GM23338 (cell line): ENCODE measurements around the gene CD2AP. TPM values are rescaled to one million over a fixed set of nuclear protein-coding genes. Genes with fewer than 3 reads are reported as not detected.

Source experiments
- ATAC-seq: fragments of 200-7000 bp; cut with Tn5 transposase; 3 replicates; pipeline ENCODE4 v1.9.1; 2020
- DNase-seq: peaks from one replicate; pipeline ENCODE4 v3.0.0-alpha.2; 2015; ENCODE audit warnings: low spot score
- H2AFZ ChIP-seq: fragments of 200-600 bp; sonication (generic); 2 replicates; pipeline ENCODE4 v1.8.0; 2016; ENCODE audit warnings: antibody characterized with exemption, mild to moderate bottlenecking, moderate library complexity
- H3F3A ChIP-seq: fragments of 200-600 bp; sonication (generic); replicated peaks from 2 replicates; pipeline ENCODE4 v1.8.0; 2017; ENCODE audit warnings: antibody characterized with exemption, mixed run types, low read depth
- H3K27ac ChIP-seq: fragments of 200-600 bp; sonication (generic); 2 replicates; pipeline ENCODE4 v1.6.1; 2016; ENCODE audit warnings: low read depth
- H3K27me3 ChIP-seq: fragments of 200-600 bp; sonication (generic); 2 replicates; pipeline ENCODE4 v1.8.0; 2016; ENCODE audit warnings: mild to moderate bottlenecking, mixed run types, moderate library complexity; ENCODE audit not compliant: insufficient read depth
- H3K36me3 ChIP-seq: fragments of 200-600 bp; sonication (generic); 2 replicates; pipeline ENCODE4 v1.8.0; 2016; ENCODE audit warnings: mild to moderate bottlenecking; ENCODE audit not compliant: insufficient read depth
- H3K4me1 ChIP-seq: fragments of 200-600 bp; sonication (generic); 2 replicates; pipeline ENCODE4 v1.8.0; 2016; ENCODE audit warnings: mild to moderate bottlenecking, moderate library complexity; ENCODE audit not compliant: insufficient read depth
- H3K4me2 ChIP-seq: fragments of 200-600 bp; sonication (generic); 2 replicates; pipeline ENCODE4 v1.7.1; 2017; ENCODE audit warnings: mixed run types
- H3K4me3 ChIP-seq: fragments of 200-600 bp; sonication (generic); 2 replicates; pipeline ENCODE4 v1.6.1; 2016; ENCODE audit warnings: mixed run types
- H3K79me2 ChIP-seq: fragments of 200-600 bp; sonication (generic); replicated peaks from 2 replicates; pipeline ENCODE4 v1.8.0; 2017; ENCODE audit warnings: mild to moderate bottlenecking; ENCODE audit not compliant: insufficient read depth
- H3K9me2 ChIP-seq: fragments of 200-600 bp; sonication (generic); 2 replicates; pipeline ENCODE4 v1.8.0; 2017; ENCODE audit not compliant: insufficient read depth
- H4K20me1 ChIP-seq: fragments of 200-600 bp; sonication (generic); replicated peaks from 2 replicates; pipeline ENCODE4 v1.8.0; 2017; ENCODE audit warnings: mild to moderate bottlenecking; ENCODE audit not compliant: insufficient read depth
- H3K27ac Mint-ChIP-seq: 2 replicates; pipeline ENCODE4 v1.8.0; 2020; ENCODE audit warnings: inconsistent platforms, mild to moderate bottlenecking, moderate library complexity, mixed read lengths
- H3K27me3 Mint-ChIP-seq: 3 replicates; pipeline ENCODE4 v1.8.0; 2022; ENCODE audit warnings: low read depth, mild to moderate bottlenecking, moderate library complexity, mixed read lengths, inconsistent platforms; ENCODE audit not compliant: insufficient read depth, poor library complexity
- H3K36me3 Mint-ChIP-seq: 3 replicates; pipeline ENCODE4 v1.8.0; 2021; ENCODE audit warnings: low read depth, mild to moderate bottlenecking, inconsistent platforms, moderate library complexity, mixed read lengths
- H3K4me1 Mint-ChIP-seq: 3 replicates; pipeline ENCODE4 v1.8.0; 2020; ENCODE audit warnings: mild to moderate bottlenecking, inconsistent platforms, mixed read lengths
- H3K4me3 Mint-ChIP-seq: 3 replicates; pipeline ENCODE4 v1.8.0; 2021; ENCODE audit warnings: moderate library complexity, mild to moderate bottlenecking, inconsistent platforms, mixed read lengths
- H3K9me3 Mint-ChIP-seq: 3 replicates; pipeline ENCODE4 v1.8.0; 2020; ENCODE audit warnings: moderate library complexity, mild to moderate bottlenecking, inconsistent platforms, mixed read lengths
- CREB1 ChIP-seq: fragments of 250-450 bp; sonication (Bioruptor Pico); IDR thresholded peaks from 2 replicates; pipeline ENCODE4 v1.5.0; 2020; ENCODE audit warnings: low read depth, mild to moderate bottlenecking, moderate library complexity
- EZH2 ChIP-seq: fragments of 200-600 bp; sonication (generic); IDR thresholded peaks from one replicate; pipeline ENCODE4 v1.8.0; 2017; ENCODE audit warnings: antibody characterized with exemption, mild to moderate bottlenecking, low read depth; ENCODE audit not compliant: unreplicated experiment
- EZH2phosphoT487 ChIP-seq: fragments of 200-600 bp; sonication (generic); IDR thresholded peaks from one replicate; pipeline ENCODE4 v1.8.1; 2018; ENCODE audit warnings: antibody characterized with exemption; ENCODE audit not compliant: unreplicated experiment
- JUNB ChIP-seq: IDR thresholded peaks from one replicate; pipeline ENCODE4 v1.6.1; 2016; ENCODE audit warnings: antibody characterized with exemption; ENCODE audit not compliant: unreplicated experiment
- NANOG ChIP-seq: IDR thresholded peaks from 2 replicates; pipeline ENCODE4 v1.6.1; 2016; ENCODE audit warnings: antibody characterized with exemption, borderline replicate concordance
- POLR2AphosphoS5 ChIP-seq: IDR thresholded peaks from 2 replicates; pipeline ENCODE4 v1.6.1; 2016; ENCODE audit warnings: antibody characterized with exemption, low read depth
- STAT1 ChIP-seq: IDR thresholded peaks from one replicate; pipeline ENCODE4 v1.6.1; 2016; ENCODE audit warnings: antibody characterized with exemption; ENCODE audit not compliant: unreplicated experiment
- ZNF114 ChIP-seq: fragments of 250-450 bp; sonication (Bioruptor Pico); IDR thresholded peaks from 2 replicates; pipeline ENCODE4 v1.5.0; 2020; ENCODE audit warnings: mild to moderate bottlenecking, moderate library complexity
- ZNF331 ChIP-seq: fragments of 250-450 bp; sonication (Bioruptor Pico); IDR thresholded peaks from 2 replicates; pipeline ENCODE4 v1.5.0; 2020; ENCODE audit warnings: low read depth, mild to moderate bottlenecking, moderate library complexity
- polyA plus RNA-seq: library from polyadenylated mRNA; unstranded; fragments of >200 nt; fragmentation: Nextera tagmentation; extraction: Ambion mirVana; gene quantifications from 2 replicates; pipeline ENCODE4 v1.2.1, GENCODE V29; 2016
- total RNA-seq: library from RNA; depleted of rRNA; stranded (reverse); fragments of >200 nt; shearing (Covaris generic); gene quantifications from 2 replicates; pipeline ENCODE4 v1.2.3, GENCODE V29; 2014
- TF ChIP-seq, protein P1 (sequence below): IDR thresholded peaks from one replicate; pipeline ENCODE4 v1.6.1; 2018; ENCODE audit warnings: antibody characterized with exemption; ENCODE audit not compliant: unreplicated experiment
- TF ChIP-seq, protein P2 (sequence below), 2 experiments: fragments of 200-600 bp in 1 of 2; sonication (generic) in 1 of 2; conservative IDR thresholded peaks; 2 replicates each; pipeline versions ENCODE4 v1.5.1 to v1.6.1; 2016 to 2017; ENCODE audit warnings: antibody characterized with exemption in 2 of 2, low read depth in 2 of 2, mild to moderate bottlenecking in 2 of 2, moderate library complexity in 1 of 2
- TF ChIP-seq, protein P3 (sequence below): IDR thresholded peaks from 2 replicates; pipeline ENCODE4 v1.6.1; 2016; ENCODE audit warnings: antibody characterized with exemption
- TF ChIP-seq, protein P4 (sequence below): fragments of 250-450 bp; sonication (Bioruptor Pico); IDR thresholded peaks from 2 replicates; pipeline ENCODE4 v1.5.0; 2020; ENCODE audit warnings: mild to moderate bottlenecking, moderate library complexity

CD2AP gene
- total and polyA plus RNA-seq, 2 experiments from 2014 or later = 38.0 to 93.2 TPM

DNA sequence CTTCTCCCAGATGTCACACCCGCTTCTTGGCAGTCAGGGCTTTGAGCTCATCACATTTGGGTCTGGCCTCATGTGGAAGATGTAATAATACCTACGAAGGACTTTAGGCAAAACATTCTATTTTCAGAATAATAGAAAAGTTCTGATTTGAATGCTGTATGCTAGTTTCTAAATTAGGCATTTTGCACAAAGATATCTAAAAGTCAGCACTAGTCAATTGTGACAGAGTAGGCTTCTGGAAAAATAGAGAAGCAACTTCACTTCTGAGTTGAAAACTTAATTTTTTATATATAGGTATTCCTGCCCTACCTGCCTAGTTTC, 38.3 kb upstream of the CD2AP start:
- no peak overlapping the region for H3K4me2 ChIP-seq
- H3K27me3 ChIP-seq = no peaks in the 10 kb centered on the region; the same call in 1 of the 2 replicates
- no peaks in the 10 kb centered on the region for H3F3A ChIP-seq
- Mint-ChIP-seq H3K4me3 (no peak overlapping the region), H3K27me3 (no peaks in the 10 kb centered on the region), H3K36me3 (0 out of 3 replicates have a peak, but pooled peaks cover 7% of the 10 kb centered on the region), H3K9me3 (peaks cover 8% of the 10 kb centered on the region), H3K27ac (no peak overlapping the region), H3K4me1 (no peaks in the 10 kb centered on the region)
- H2AFZ ChIP-seq = no peak overlapping the region; the same call in 1 of the 2 replicates
- H3K4me1 ChIP-seq = no peaks in the 10 kb centered on the region
- DNase-seq (no peak), ATAC-seq (no peak)
- no peaks in the 10 kb centered on the region for H3K9me2 ChIP-seq
- H3K79me2 ChIP-seq = no peaks in the 10 kb centered on the region
- TF ChIP-seq ZNF114 (CRISPR knock-in tag) (no peak), CREB1 (no peak), EZH2 (no peak), JUNB (no peak), POLR2AphosphoS5 (no peak), EZH2phosphoT487 (no peak), ZNF331 (no peak), STAT1 (no peak), NANOG (no peak)
- TF ChIP-seq, protein P1, sequence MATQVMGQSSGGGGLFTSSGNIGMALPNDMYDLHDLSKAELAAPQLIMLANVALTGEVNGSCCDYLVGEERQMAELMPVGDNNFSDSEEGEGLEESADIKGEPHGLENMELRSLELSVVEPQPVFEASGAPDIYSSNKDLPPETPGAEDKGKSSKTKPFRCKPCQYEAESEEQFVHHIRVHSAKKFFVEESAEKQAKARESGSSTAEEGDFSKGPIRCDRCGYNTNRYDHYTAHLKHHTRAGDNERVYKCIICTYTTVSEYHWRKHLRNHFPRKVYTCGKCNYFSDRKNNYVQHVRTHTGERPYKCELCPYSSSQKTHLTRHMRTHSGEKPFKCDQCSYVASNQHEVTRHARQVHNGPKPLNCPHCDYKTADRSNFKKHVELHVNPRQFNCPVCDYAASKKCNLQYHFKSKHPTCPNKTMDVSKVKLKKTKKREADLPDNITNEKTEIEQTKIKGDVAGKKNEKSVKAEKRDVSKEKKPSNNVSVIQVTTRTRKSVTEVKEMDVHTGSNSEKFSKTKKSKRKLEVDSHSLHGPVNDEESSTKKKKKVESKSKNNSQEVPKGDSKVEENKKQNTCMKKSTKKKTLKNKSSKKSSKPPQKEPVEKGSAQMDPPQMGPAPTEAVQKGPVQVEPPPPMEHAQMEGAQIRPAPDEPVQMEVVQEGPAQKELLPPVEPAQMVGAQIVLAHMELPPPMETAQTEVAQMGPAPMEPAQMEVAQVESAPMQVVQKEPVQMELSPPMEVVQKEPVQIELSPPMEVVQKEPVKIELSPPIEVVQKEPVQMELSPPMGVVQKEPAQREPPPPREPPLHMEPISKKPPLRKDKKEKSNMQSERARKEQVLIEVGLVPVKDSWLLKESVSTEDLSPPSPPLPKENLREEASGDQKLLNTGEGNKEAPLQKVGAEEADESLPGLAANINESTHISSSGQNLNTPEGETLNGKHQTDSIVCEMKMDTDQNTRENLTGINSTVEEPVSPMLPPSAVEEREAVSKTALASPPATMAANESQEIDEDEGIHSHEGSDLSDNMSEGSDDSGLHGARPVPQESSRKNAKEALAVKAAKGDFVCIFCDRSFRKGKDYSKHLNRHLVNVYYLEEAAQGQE = no peak
- TF ChIP-seq, protein P2, sequence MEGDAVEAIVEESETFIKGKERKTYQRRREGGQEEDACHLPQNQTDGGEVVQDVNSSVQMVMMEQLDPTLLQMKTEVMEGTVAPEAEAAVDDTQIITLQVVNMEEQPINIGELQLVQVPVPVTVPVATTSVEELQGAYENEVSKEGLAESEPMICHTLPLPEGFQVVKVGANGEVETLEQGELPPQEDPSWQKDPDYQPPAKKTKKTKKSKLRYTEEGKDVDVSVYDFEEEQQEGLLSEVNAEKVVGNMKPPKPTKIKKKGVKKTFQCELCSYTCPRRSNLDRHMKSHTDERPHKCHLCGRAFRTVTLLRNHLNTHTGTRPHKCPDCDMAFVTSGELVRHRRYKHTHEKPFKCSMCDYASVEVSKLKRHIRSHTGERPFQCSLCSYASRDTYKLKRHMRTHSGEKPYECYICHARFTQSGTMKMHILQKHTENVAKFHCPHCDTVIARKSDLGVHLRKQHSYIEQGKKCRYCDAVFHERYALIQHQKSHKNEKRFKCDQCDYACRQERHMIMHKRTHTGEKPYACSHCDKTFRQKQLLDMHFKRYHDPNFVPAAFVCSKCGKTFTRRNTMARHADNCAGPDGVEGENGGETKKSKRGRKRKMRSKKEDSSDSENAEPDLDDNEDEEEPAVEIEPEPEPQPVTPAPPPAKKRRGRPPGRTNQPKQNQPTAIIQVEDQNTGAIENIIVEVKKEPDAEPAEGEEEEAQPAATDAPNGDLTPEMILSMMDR (conservative IDR thresholded peaks at IDR 0.05; ENCODE audit: low read depth in 2 of 2) = no peak
- TF ChIP-seq, protein P3, sequence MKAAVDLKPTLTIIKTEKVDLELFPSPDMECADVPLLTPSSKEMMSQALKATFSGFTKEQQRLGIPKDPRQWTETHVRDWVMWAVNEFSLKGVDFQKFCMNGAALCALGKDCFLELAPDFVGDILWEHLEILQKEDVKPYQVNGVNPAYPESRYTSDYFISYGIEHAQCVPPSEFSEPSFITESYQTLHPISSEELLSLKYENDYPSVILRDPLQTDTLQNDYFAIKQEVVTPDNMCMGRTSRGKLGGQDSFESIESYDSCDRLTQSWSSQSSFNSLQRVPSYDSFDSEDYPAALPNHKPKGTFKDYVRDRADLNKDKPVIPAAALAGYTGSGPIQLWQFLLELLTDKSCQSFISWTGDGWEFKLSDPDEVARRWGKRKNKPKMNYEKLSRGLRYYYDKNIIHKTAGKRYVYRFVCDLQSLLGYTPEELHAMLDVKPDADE = no peak
- TF ChIP-seq, protein P4, sequence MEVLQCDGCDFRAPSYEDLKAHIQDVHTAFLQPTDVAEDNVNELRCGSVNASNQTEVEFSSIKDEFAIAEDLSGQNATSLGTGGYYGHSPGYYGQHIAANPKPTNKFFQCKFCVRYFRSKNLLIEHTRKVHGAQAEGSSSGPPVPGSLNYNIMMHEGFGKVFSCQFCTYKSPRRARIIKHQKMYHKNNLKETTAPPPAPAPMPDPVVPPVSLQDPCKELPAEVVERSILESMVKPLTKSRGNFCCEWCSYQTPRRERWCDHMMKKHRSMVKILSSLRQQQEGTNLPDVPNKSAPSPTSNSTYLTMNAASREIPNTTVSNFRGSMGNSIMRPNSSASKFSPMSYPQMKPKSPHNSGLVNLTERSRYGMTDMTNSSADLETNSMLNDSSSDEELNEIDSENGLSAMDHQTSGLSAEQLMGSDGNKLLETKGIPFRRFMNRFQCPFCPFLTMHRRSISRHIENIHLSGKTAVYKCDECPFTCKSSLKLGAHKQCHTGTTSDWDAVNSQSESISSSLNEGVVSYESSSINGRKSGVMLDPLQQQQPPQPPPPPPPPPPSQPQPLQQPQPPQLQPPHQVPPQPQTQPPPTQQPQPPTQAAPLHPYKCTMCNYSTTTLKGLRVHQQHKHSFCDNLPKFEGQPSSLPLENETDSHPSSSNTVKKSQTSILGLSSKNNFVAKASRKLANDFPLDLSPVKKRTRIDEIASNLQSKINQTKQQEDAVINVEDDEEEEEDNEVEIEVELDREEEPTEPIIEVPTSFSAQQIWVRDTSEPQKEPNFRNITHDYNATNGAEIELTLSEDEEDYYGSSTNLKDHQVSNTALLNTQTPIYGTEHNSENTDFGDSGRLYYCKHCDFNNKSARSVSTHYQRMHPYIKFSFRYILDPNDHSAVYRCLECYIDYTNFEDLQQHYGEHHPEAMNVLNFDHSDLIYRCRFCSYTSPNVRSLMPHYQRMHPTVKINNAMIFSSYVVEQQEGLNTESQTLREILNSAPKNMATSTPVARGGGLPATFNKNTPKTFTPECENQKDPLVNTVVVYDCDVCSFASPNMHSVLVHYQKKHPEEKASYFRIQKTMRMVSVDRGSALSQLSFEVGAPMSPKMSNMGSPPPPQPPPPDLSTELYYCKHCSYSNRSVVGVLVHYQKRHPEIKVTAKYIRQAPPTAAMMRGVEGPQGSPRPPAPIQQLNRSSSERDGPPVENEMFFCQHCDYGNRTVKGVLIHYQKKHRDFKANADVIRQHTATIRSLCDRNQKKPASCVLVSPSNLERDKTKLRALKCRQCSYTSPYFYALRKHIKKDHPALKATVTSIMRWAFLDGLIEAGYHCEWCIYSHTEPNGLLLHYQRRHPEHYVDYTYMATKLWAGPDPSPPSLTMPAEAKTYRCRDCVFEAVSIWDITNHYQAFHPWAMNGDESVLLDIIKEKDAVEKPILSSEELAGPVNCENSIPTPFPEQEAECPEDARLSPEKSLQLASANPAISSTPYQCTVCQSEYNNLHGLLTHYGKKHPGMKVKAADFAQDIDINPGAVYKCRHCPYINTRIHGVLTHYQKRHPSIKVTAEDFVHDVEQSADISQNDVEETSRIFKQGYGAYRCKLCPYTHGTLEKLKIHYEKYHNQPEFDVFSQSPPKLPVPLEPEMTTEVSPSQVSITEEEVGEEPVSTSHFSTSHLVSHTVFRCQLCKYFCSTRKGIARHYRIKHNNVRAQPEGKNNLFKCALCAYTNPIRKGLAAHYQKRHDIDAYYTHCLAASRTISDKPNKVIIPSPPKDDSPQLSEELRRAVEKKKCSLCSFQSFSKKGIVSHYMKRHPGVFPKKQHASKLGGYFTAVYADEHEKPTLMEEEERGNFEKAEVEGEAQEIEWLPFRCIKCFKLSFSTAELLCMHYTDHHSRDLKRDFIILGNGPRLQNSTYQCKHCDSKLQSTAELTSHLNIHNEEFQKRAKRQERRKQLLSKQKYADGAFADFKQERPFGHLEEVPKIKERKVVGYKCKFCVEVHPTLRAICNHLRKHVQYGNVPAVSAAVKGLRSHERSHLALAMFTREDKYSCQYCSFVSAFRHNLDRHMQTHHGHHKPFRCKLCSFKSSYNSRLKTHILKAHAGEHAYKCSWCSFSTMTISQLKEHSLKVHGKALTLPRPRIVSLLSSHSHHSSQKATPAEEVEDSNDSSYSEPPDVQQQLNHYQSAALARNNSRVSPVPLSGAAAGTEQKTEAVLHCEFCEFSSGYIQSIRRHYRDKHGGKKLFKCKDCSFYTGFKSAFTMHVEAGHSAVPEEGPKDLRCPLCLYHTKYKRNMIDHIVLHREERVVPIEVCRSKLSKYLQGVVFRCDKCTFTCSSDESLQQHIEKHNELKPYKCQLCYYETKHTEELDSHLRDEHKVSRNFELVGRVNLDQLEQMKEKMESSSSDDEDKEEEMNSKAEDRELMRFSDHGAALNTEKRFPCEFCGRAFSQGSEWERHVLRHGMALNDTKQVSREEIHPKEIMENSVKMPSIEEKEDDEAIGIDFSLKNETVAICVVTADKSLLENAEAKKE = no peak
- H4K20me1 ChIP-seq = no peaks in the 10 kb centered on the region
- H3K27ac ChIP-seq = no peak overlapping the region
- no peak overlapping the region for H3K4me3 ChIP-seq
- no peaks in the 10 kb centered on the region for H3K36me3 ChIP-seq
